T1000 (cell line): ENCODE results near the gene GPR65.
"Not testable (repeated sequence)": the region's sequence is repeated elsewhere in the genome, so short reads cannot be mapped to it uniquely, and the experiment has no call there.

Experiments
- DNase-seq: peaks from one replicate; lab custom pipeline; 2025; ENCODE audit warnings: mixed read lengths; lab: John Stamatoyannopoulos, UW

The GPR65 gene

GRCh38 chr14:88004506-88005036 lies 364 bp upstream of the GPR65 start:
- no peak for DNase-seq

GRCh38 chr14:88005978-88006851 lies 1.3 kb downstream of the GPR65 start:
- no peak for DNase-seq

GRCh38 chr14:88007608-88008007 lies 2.7 kb downstream of the GPR65 start:
- DNase-seq = no peak

GRCh38 chr14:88008039-88008742 lies 3.3 kb downstream of the GPR65 start:
- no peak for DNase-seq

- no peak for DNase-seq
Measured at GRCh38 chr14:88009486-88009885, 4.6 kb downstream of the GPR65 start.

- DNase-seq = no peak
Measured at GRCh38 chr14:88010331-88010730, 5.4 kb downstream of the GPR65 start.

- DNase-seq = no peak
Measured at GRCh38 chr14:88012495-88012894, 7.6 kb downstream of the GPR65 start.

- DNase-seq = no peak
Measured at GRCh38 chr14:88013750-88014349, 8.9 kb downstream of the GPR65 start.

GRCh38 chr14:88016768-88017167 lies 11.8 kb downstream of the GPR65 start:
- DNase-seq = no peak

- no peak for DNase-seq
Measured at GRCh38 chr14:88017535-88017934, 12.6 kb downstream of the GPR65 start.

- DNase-seq = no peak
Measured at GRCh38 chr14:88023658-88024187, 18.8 kb downstream of the GPR65 start.

- DNase-seq = not testable (repeated sequence)
Measured at GRCh38 chr14:88024252-88025086, 19.5 kb downstream of the GPR65 start.

GRCh38 chr14:88025313-88025712 lies 20.4 kb downstream of the GPR65 start:
- DNase-seq = no peak

GRCh38 chr14:88026890-88027289 lies 22.0 kb downstream of the GPR65 start:
- no peak for DNase-seq

- no peak for DNase-seq
Measured at GRCh38 chr14:88029500-88029899, 24.6 kb downstream of the GPR65 start.

GRCh38 chr14:88030079-88030478 lies 25.1 kb downstream of the GPR65 start:
- DNase-seq = no peak

- DNase-seq = no peak
Measured at GRCh38 chr14:88030892-88031291, 26.0 kb downstream of the GPR65 start.

GRCh38 chr14:88032373-88032772 lies 27.4 kb downstream of the GPR65 start:
- DNase-seq = no peak

GRCh38 chr14:88034076-88034475 lies 29.1 kb downstream of the GPR65 start:
- no peak for DNase-seq

GRCh38 chr14:88036422-88036821 lies 31.5 kb downstream of the GPR65 start:
- no peak for DNase-seq

GRCh38 chr14:88037325-88037724 lies 32.4 kb downstream of the GPR65 start:
- DNase-seq = no peak
